PFSK-1 (cell line): ENCODE measurements around the gene ADAM33.

Experiments
- POLR2AphosphoS5 ChIP-seq: IDR thresholded peaks from 2 replicates; pipeline ENCODE4 v1.6.1; 2012; ENCODE audit warnings: low read depth, mild to moderate bottlenecking, control low read depth, low read length, moderate library complexity
- SIN3A ChIP-seq: IDR thresholded peaks from 2 replicates; pipeline ENCODE4 v1.6.1; 2012; ENCODE audit warnings: mild to moderate bottlenecking, low read length, moderate library complexity, borderline replicate concordance; ENCODE audit not compliant: insufficient read depth
- TAF1 ChIP-seq: IDR thresholded peaks from 2 replicates; pipeline ENCODE4 v1.6.1; 2012; ENCODE audit warnings: low read length, control low read depth, borderline replicate concordance; ENCODE audit not compliant: insufficient read depth
- TF ChIP-seq, protein P1 (sequence below), 2 experiments: IDR thresholded peaks; 2 replicates each; pipeline versions ENCODE4 v1.6.1 to v1.8.0; 2011 to 2012; ENCODE audit warnings: low read depth in 2 of 2, low read length in 2 of 2, control low read depth in 1 of 2, inconsistent platforms in 1 of 2, mild to moderate bottlenecking in 1 of 2, moderate library complexity in 1 of 2; ENCODE audit not compliant: insufficient read depth in 1 of 2

GRCh38 chr20:3686867-3687321 lies 5.1 kb upstream of the ADAM33 start:
- no peak for TF ChIP-seq POLR2AphosphoS5
- TF ChIP-seq, protein P1, sequence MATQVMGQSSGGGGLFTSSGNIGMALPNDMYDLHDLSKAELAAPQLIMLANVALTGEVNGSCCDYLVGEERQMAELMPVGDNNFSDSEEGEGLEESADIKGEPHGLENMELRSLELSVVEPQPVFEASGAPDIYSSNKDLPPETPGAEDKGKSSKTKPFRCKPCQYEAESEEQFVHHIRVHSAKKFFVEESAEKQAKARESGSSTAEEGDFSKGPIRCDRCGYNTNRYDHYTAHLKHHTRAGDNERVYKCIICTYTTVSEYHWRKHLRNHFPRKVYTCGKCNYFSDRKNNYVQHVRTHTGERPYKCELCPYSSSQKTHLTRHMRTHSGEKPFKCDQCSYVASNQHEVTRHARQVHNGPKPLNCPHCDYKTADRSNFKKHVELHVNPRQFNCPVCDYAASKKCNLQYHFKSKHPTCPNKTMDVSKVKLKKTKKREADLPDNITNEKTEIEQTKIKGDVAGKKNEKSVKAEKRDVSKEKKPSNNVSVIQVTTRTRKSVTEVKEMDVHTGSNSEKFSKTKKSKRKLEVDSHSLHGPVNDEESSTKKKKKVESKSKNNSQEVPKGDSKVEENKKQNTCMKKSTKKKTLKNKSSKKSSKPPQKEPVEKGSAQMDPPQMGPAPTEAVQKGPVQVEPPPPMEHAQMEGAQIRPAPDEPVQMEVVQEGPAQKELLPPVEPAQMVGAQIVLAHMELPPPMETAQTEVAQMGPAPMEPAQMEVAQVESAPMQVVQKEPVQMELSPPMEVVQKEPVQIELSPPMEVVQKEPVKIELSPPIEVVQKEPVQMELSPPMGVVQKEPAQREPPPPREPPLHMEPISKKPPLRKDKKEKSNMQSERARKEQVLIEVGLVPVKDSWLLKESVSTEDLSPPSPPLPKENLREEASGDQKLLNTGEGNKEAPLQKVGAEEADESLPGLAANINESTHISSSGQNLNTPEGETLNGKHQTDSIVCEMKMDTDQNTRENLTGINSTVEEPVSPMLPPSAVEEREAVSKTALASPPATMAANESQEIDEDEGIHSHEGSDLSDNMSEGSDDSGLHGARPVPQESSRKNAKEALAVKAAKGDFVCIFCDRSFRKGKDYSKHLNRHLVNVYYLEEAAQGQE (IDR thresholded peaks at IDR 0.05; ENCODE audit: insufficient read depth in 1 of 2, low read depth in 2 of 2, low read length in 2 of 2), result no peak
- TF ChIP-seq TAF1, result no peak
- TF ChIP-seq SIN3A, result no peak
